Naive thymus-derived CD4-positive, alpha-beta T cell (primary cell): Measurements from ENCODE around the gene BCDIN3D. TPM values are rescaled to one million over a fixed set of nuclear protein-coding genes. Genes with fewer than 3 reads are reported as not detected.

Experiments used
- ATAC-seq: fragments of 150-1000 bp; cut with Tn5 transposase; 2 replicates; pipeline ENCODE4 v1.10.0; 2021; ENCODE audit warnings: mild to moderate bottlenecking, moderate library complexity
- CTCF ChIA-PET: fragments of 350-600 bp; sonication (Branson Sonifier 250); formaldehyde crosslinking; loops from one replicate; lab custom pipeline; 2021; ENCODE audit warnings: antibody characterized with exemption; lab: Charles Lee
- POLR2A ChIA-PET: fragments of 350-600 bp; sonication (Branson Sonifier 250); formaldehyde crosslinking; loops from one replicate; lab custom pipeline; 2021; ENCODE audit warnings: antibody characterized with exemption, inconsistent platforms; lab: Charles Lee
- DNase-seq, 9 donors: peaks; one replicate each; pipeline versions ENCODE4 v3.0.0 to v3.0.0-alpha.2; 2020 to 2022; ENCODE audit warnings: mixed read lengths in 1 of 9
- H3K27ac ChIP-seq: one replicate; pipeline ENCODE4 v1.7.0; 2013; ENCODE audit warnings: mild to moderate bottlenecking, low read depth, low read length, moderate library complexity
- H3K27me3 ChIP-seq, 2 donors: one replicate each; pipeline ENCODE4 v1.7.0; 2013; ENCODE audit warnings: low read length in 2 of 2, mild to moderate bottlenecking in 2 of 2, moderate library complexity in 2 of 2; ENCODE audit not compliant: control insufficient read depth in 2 of 2, insufficient read depth in 2 of 2
- H3K36me3 ChIP-seq, 3 experiments: 1 replicate in 2 of 3; 2 replicates in 1 of 3; pipeline ENCODE4 v1.7.0; 2013; ENCODE audit warnings: low read length in 3 of 3, mild to moderate bottlenecking in 3 of 3, moderate library complexity in 1 of 3; ENCODE audit not compliant: insufficient read depth in 3 of 3, control insufficient read depth in 2 of 3
- H3K4me1 ChIP-seq, 2 donors: one replicate each; pipeline ENCODE4 v1.7.0; 2013; ENCODE audit warnings: low read length in 2 of 2, mild to moderate bottlenecking in 2 of 2, moderate library complexity in 1 of 2; ENCODE audit not compliant: control insufficient read depth in 2 of 2, insufficient read depth in 2 of 2
- H3K4me3 ChIP-seq: 2 replicates; pipeline ENCODE4 v1.7.0; 2013; ENCODE audit warnings: mild to moderate bottlenecking, low read length
- H3K9me3 ChIP-seq, 3 experiments: 1 replicate in 2 of 3; 2 replicates in 1 of 3; pipeline ENCODE4 v1.7.0; 2013; ENCODE audit warnings: low read length in 3 of 3; ENCODE audit not compliant: control insufficient read depth in 2 of 3
- H3K27ac Mint-ChIP-seq, 9 donors: one replicate each; pipeline ENCODE4 v1.8.0; 2020 to 2022; ENCODE audit warnings: mixed read lengths in 9 of 9, mild to moderate bottlenecking in 8 of 9, moderate library complexity in 5 of 9, inconsistent platforms in 2 of 9
- H3K27me3 Mint-ChIP-seq, 5 donors: one replicate each; pipeline ENCODE4 v1.8.0; 2021 to 2022; ENCODE audit warnings: mixed read lengths in 5 of 5, mild to moderate bottlenecking in 1 of 5
- H3K36me3 Mint-ChIP-seq, 5 donors: one replicate each; pipeline ENCODE4 v1.8.0; 2020 to 2022; ENCODE audit warnings: mixed read lengths in 5 of 5, mild to moderate bottlenecking in 3 of 5, inconsistent platforms in 1 of 5
- H3K4me1 Mint-ChIP-seq, 7 donors: one replicate each; pipeline ENCODE4 v1.8.0; 2020 to 2022; ENCODE audit warnings: mixed read lengths in 7 of 7, mild to moderate bottlenecking in 3 of 7, inconsistent platforms in 1 of 7
- H3K4me3 Mint-ChIP-seq, 10 donors: one replicate each; pipeline ENCODE4 v1.8.0; 2020 to 2022; ENCODE audit warnings: mild to moderate bottlenecking in 10 of 10, mixed read lengths in 10 of 10, moderate library complexity in 6 of 10, inconsistent platforms in 2 of 10
- H3K9me3 Mint-ChIP-seq, 11 donors: one replicate each; pipeline ENCODE4 v1.8.0; 2020 to 2022; ENCODE audit warnings: mixed read lengths in 11 of 11, mild to moderate bottlenecking in 4 of 11, inconsistent platforms in 1 of 11, moderate library complexity in 1 of 11
- intact Hi-C, 2 donors: fragments of 100-400 bp; cut with micrococcal nuclease; formaldehyde crosslinking; loops; one replicate each; pipeline ENCODE4 v1.15.1; 2023
- polyA plus RNA-seq, 2 donors: library from polyadenylated mRNA; unstranded; fragments of 300-500 nt; fragmentation: Illumina TruSeq; gene quantifications; one replicate each; pipeline ENCODE4 v1.2.3, GENCODE V29; 2021
- total RNA-seq, 6 experiments: library from RNA in 5 of 6; stranded (reverse) in 5 of 6; gene quantifications; 1 replicate in 5 of 6; 2 replicates in 1 of 6; pipeline ENCODE4 v1.2.3 and lab custom pipeline; 2021 to 2026

BCDIN3D gene
- total and polyA plus RNA-seq, 7 experiments from 2014 or later: 3.7 to 17.4 (median 6.8) TPM

DNA sequence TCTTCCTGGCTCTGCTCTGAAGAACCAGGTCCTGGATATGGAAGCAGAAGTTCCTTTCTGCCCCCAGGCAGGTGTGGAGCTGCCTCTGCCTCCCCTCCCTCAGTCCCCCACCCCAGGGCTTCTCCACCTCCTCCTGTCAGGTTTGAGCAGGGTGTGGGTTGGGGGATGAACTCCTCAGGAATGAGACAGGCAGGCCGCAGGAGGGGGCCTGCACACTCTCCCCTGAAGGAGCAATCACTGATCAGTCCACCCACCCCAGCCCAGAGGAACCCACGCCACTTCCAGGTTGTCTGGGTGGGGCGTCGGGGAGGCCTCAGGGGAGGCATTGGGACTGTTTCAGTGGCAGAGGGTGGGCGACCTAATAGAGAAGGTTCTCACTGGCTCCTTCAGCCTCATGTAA is 34.2 kb upstream of the BCDIN3D start:
- Histone ChIP-seq H3K4me1 (no peaks in the 10 kb centered on the region), H3K36me3 (no peaks in the 10 kb centered on the region), H3K9me3 (no peaks in the 10 kb centered on the region), H3K4me3 (no peak overlapping the region), H3K27me3 (no peaks in the 10 kb centered on the region), H3K27ac (no peak overlapping the region)
- Mint-ChIP-seq H3K27me3 (peaks cover 0 to 3% (median 0%) of the 10 kb centered on the region in 5 donors), H3K9me3 (peaks cover 0 to 33% (median 0%) of the 10 kb centered on the region in 11 donors), H3K4me3 (no peak overlapping the region), H3K36me3 (peaks cover 0 to 3% (median 0%) of the 10 kb centered on the region in 5 donors), H3K4me1 (peaks cover 0 to 4% (median 0%) of the 10 kb centered on the region in 7 donors), H3K27ac (no peak overlapping the region)
- no peak for DNase-seq
- intact Hi-C loops: no loop called here
- ChIA-PET CTCF (no interaction called here), POLR2A (no interaction called here)
- ATAC-seq: no peak

DNA sequence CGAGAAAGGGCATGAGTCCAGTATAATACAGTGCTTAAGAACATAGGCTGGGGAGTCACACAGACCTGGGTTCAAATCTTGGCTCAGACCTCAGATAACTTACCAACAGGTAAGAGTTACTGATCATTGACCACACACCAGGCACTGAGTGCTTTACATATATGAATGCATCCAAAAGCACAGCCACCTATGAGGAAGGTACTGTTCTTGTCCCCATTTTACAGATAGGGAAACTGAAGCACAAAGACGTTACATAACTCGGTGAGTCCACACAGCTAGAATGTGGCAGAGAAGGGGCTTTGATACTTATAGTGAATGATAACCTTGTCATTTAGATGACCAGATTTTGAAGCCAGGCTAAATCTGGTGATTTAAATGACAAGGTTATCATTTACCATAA is 33.2 kb upstream of the BCDIN3D start:
- intact Hi-C loops: no loop called here
- ChIA-PET POLR2A (no interaction called here), CTCF (no interaction called here)
- peaks cover 0 to 3% (median 0%) of the 10 kb centered on the region in 5 donors for H3K36me3 Mint-ChIP-seq
- Histone ChIP-seq H3K4me3 (no peak overlapping the region), H3K9me3 (no peaks in the 10 kb centered on the region), H3K36me3 (no peaks in the 10 kb centered on the region), H3K27me3 (no peaks in the 10 kb centered on the region), H3K27ac (no peak overlapping the region), H3K4me1 (no peaks in the 10 kb centered on the region)
- ATAC-seq (no peak), DNase-seq (no peak)
- H3K27me3 Mint-ChIP-seq: peaks cover 0 to 3% (median 0%) of the 10 kb centered on the region in 5 donors
- peaks cover 0 to 4% (median 0%) of the 10 kb centered on the region in 7 donors for H3K4me1 Mint-ChIP-seq
- H3K4me3 Mint-ChIP-seq: no peak overlapping the region
- H3K9me3 Mint-ChIP-seq: peaks cover 0 to 33% (median 0%) of the 10 kb centered on the region in 11 donors
- no peak overlapping the region for H3K27ac Mint-ChIP-seq

DNA sequence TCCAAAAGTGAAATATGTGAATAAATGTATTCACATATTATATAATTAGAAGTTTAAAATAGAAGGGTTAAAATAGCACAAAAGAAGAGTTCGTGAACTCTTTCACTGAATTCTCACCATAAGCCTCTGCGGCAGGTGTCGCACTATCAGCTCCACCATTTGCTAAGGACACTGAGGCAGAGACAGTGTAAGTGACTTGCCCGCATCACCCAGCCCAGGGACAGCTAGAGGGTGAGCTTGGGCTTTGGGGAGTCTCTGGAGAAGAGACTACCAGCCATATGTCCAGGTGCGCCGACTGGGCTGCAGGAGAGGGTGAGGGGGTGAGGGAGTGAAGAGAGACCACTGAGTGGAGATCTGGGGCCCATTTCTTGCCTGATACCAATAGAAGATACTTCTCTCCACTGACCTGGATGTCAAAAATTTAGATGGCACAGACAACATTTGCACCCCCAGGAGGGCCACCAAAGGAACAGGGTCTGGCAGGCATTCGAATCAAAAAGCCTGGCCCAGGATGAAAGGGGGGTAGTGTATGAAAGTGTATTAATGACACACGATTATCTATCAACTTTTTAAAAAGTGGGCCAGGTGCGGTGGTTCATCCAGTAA is 32.3 kb upstream of the BCDIN3D start:
- Histone ChIP-seq H3K4me3 (no peak overlapping the region), H3K4me1 (no peaks in the 10 kb centered on the region), H3K9me3 (no peaks in the 10 kb centered on the region), H3K27me3 (no peaks in the 10 kb centered on the region), H3K27ac (no peak overlapping the region), H3K36me3 (no peaks in the 10 kb centered on the region)
- Mint-ChIP-seq H3K9me3 (peaks cover 0 to 26% (median 0%) of the 10 kb centered on the region in 11 donors), H3K27me3 (peaks cover 0 to 3% (median 0%) of the 10 kb centered on the region in 5 donors), H3K4me3 (no peak overlapping the region), H3K27ac (peak overlapping the region in 1 of 9 donors; percentile 44), H3K36me3 (peaks cover 0 to 3% (median 0%) of the 10 kb centered on the region in 5 donors), H3K4me1 (peaks cover 0 to 4% (median 0%) of the 10 kb centered on the region in 7 donors)
- ATAC-seq: no peak
- DNase-seq: no peak
- intact Hi-C loops: no loop called here
- ChIA-PET CTCF (no interaction called here), POLR2A (no interaction called here)

DNA sequence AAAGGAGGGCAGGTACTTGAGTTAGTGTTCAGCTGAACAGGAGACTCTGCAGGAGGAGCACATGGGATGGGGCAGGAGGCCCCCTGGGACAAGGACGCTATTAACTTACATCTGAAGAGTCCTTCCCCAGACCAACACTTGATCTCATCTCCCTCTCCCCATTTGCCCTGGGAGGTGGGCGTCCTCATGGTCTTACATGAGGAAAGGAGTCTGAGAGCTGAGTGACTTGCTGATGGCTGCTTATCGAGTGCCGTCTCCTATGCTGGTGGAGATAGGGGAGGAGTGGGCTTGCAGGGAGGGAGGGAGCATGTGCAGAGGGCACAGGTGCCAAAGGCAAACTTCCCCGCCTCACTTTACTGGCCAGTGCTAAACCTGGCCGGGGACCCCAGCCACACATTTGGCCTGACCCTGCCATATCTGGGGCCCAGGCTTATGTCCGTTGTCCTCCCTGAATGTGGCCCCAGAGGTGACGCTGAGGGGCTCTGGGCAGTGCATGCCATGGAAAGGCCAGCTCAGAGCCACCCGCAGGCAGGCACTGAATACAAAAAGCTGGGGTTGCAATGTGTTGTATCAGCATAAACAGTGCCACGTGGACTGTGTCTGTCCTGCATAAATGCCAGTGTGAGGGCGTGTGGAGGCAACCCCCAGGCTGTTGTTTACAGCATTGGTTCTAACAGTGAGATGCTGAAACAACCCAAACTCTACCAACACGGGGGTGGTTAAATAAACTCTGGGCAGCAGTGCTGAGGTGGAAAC is 31.4 kb upstream of the BCDIN3D start:
- peaks cover 0 to 4% (median 0%) of the 10 kb centered on the region in 7 donors for H3K4me1 Mint-ChIP-seq
- H3K36me3 Mint-ChIP-seq: no peaks in the 10 kb centered on the region
- no peak overlapping the region for H3K27ac Mint-ChIP-seq
- Histone ChIP-seq H3K27me3 (no peaks in the 10 kb centered on the region), H3K4me3 (no peak overlapping the region), H3K9me3 (no peaks in the 10 kb centered on the region), H3K27ac (no peak overlapping the region), H3K4me1 (no peaks in the 10 kb centered on the region), H3K36me3 (no peaks in the 10 kb centered on the region)
- CTCF ChIA-PET: no interaction called here
- POLR2A ChIA-PET: no interaction called here
- no peak overlapping the region for H3K4me3 Mint-ChIP-seq
- intact Hi-C loops: no loop called here
- DNase-seq (no peak), ATAC-seq (no peak)
- H3K9me3 Mint-ChIP-seq: peaks cover 0 to 19% (median 0%) of the 10 kb centered on the region in 11 donors
- peaks cover 0 to 3% (median 0%) of the 10 kb centered on the region in 5 donors for H3K27me3 Mint-ChIP-seq

DNA sequence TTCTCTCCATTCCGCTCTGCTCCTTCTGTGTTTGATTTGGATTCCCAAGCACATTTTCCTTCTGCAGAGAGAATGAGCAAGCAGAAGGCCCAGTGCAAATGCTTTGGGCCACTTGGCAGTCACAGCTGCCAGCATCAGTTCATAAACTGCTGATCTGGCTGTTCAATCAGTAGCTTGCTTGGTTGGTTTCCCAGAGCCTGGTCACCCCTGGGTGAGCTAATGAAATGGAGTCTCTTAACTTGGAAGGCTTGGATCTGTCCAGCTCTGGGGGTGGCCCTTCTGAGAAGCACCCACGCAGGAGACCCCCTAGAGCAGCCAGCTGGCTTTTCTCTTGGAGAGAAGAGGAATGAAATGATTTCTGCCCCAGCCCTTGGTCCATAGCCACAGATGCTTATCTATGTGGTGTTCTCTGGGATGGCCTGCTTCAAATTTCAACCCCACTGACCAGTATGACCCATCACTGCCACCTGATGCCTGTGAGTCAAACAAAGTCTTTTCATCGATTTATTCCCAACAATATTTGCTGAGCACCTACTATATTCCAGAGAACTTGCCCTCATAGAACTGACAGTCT is 30.5 kb upstream of the BCDIN3D start:
- CTCF ChIA-PET: interaction anchor here (0.6 kb wide), 1 partner anchor 315 kb away, joined by 3 read pairs; no protein-coding TSS in a partner anchor
- intact Hi-C loops: no loop called here
- Mint-ChIP-seq H3K27me3 (peaks cover 0 to 3% (median 0%) of the 10 kb centered on the region in 5 donors), H3K27ac (no peak overlapping the region), H3K4me1 (peaks cover 0 to 4% (median 0%) of the 10 kb centered on the region in 7 donors), H3K4me3 (no peak overlapping the region), H3K36me3 (no peaks in the 10 kb centered on the region), H3K9me3 (peaks cover 0 to 10% (median 0%) of the 10 kb centered on the region in 11 donors)
- no peak for ATAC-seq
- Histone ChIP-seq H3K27me3 (no peaks in the 10 kb centered on the region), H3K4me3 (no peak overlapping the region), H3K9me3 (no peaks in the 10 kb centered on the region), H3K36me3 (no peaks in the 10 kb centered on the region), H3K27ac (no peak overlapping the region), H3K4me1 (no peaks in the 10 kb centered on the region)
- POLR2A ChIA-PET: no interaction called here
- no peak for DNase-seq

DNA sequence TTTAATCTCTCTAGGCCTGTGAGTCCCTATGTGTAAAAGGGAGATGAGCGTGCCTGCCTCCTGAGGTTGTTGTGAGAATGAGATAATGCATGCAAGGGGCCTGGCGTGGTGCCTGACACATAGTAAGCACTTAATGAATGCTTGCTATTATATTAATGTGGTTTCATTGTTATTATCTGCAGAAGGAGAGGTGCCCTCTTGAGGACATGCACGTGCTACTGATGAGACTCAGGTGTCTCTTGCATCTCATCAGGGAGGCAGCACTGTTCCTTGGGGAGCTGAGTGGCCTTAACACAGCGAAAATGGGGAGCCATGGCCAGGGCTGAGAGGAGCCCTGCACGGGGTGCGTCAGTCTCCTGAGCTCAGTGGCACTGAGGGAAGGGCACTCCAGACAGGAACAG is 29.9 kb upstream of the BCDIN3D start:
- Histone ChIP-seq H3K4me3 (no peak overlapping the region), H3K9me3 (no peaks in the 10 kb centered on the region), H3K36me3 (no peaks in the 10 kb centered on the region), H3K27ac (no peak overlapping the region), H3K27me3 (no peaks in the 10 kb centered on the region), H3K4me1 (no peaks in the 10 kb centered on the region)
- peaks cover 0 to 3% (median 0%) of the 10 kb centered on the region in 7 donors for H3K4me1 Mint-ChIP-seq
- no peak for DNase-seq
- ATAC-seq: no peak
- ChIA-PET CTCF (no interaction called here), POLR2A (no interaction called here)
- H3K27me3 Mint-ChIP-seq: peaks cover 0 to 3% (median 0%) of the 10 kb centered on the region in 5 donors
- peaks cover 0 to 4% (median 0%) of the 10 kb centered on the region in 11 donors for H3K9me3 Mint-ChIP-seq
- H3K36me3 Mint-ChIP-seq: no peaks in the 10 kb centered on the region
- no peak overlapping the region for H3K27ac Mint-ChIP-seq
- intact Hi-C loops: no loop called here
- H3K4me3 Mint-ChIP-seq: no peak overlapping the region
